ENCODE results near the gene IP6K2.
A peak's percentile ranks its signal among the peaks of the same experiment; 100 is the strongest.

The IP6K2 gene

DNA sequence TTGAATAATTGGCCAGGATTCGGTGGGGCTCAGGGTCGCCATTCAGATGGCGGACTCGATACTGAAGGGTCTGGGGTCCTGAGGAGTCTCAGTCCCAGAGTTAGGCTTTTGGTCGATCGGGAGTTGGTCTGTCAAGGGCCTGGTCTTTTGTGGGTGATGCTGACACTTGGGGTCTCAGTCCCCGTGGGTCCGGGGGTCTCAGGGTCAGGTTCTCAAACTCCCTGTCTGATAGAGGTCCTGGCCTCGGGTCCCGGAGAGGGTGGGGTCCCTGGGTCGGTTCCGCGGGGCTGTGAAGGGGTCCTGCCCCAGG is 31.8 kb downstream of the IP6K2 start:
- TF ChIP-seq, protein P1, sequence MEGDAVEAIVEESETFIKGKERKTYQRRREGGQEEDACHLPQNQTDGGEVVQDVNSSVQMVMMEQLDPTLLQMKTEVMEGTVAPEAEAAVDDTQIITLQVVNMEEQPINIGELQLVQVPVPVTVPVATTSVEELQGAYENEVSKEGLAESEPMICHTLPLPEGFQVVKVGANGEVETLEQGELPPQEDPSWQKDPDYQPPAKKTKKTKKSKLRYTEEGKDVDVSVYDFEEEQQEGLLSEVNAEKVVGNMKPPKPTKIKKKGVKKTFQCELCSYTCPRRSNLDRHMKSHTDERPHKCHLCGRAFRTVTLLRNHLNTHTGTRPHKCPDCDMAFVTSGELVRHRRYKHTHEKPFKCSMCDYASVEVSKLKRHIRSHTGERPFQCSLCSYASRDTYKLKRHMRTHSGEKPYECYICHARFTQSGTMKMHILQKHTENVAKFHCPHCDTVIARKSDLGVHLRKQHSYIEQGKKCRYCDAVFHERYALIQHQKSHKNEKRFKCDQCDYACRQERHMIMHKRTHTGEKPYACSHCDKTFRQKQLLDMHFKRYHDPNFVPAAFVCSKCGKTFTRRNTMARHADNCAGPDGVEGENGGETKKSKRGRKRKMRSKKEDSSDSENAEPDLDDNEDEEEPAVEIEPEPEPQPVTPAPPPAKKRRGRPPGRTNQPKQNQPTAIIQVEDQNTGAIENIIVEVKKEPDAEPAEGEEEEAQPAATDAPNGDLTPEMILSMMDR (conservative IDR thresholded peaks at IDR 0.05; ENCODE audit: control insufficient read depth, insufficient read depth, low read depth, low read length) = no peak
- DNase-seq (ENCODE audit: low read depth) = no peak
- H3K4me3 ChIP-seq (ENCODE audit: control insufficient read depth, low read depth, low read length) = peak overlapping the region; percentile 77

DNA sequence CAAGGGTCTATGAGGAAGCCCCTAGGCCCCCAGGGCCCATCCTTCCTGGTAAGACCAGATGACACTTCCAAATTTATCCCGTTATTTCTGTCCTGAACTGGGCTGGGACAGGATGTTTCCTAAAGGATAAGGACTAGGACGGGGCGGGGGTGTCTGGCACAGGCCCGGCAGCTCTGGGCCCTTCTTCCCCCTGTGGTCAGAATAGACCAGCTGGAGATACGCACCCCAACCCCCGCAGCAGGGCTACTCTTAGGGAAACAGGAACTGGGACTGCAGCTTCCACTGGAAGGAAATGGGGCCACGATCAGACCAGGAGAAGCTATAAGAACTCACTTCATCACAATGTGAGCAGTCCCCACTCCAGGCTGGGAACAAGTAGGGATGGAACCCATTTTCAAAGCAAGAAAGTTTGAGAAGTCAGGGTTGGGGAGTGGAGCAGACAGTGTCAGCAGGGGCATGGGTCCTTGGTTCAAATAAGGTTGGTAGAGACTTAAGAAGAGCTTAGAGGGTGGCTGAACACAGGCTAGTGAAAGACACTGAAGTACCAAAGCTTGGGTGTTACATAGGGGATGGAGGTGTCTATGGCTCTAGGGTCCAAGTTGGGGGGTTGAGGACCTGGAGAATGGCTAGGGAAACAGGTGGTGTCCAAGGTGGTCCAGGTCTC is 32.4 kb downstream of the IP6K2 start:
- peak overlapping the region; percentile 77 for H3K4me3 ChIP-seq (ENCODE audit: control insufficient read depth, low read depth, low read length)
- peak; percentile 39 for DNase-seq (ENCODE audit: low read depth)
- TF ChIP-seq, protein P1 (conservative IDR thresholded peaks at IDR 0.05; ENCODE audit: control insufficient read depth, insufficient read depth, low read depth, low read length) = no peak

DNA sequence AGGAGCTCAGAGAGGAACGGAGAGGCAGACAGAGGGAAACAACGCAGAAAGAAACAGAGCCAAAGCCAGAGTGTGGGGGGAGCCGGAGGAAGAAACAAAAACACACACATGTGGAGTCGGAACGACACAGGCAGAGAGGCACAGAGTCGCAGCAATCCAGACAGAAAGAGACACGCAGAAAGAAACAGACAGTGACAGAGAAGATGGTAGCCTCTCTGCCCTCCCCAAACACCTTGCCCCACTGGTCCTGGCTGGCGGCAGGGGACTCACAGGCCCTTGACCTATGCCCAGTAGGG is 33.0 kb downstream of the IP6K2 start:
- peak overlapping the region; percentile 77 for H3K4me3 ChIP-seq (ENCODE audit: control insufficient read depth, low read depth, low read length)
- TF ChIP-seq, protein P1 (conservative IDR thresholded peaks at IDR 0.05; ENCODE audit: control insufficient read depth, insufficient read depth, low read depth, low read length) = no peak
- no peak for DNase-seq (ENCODE audit: low read depth)

DNA sequence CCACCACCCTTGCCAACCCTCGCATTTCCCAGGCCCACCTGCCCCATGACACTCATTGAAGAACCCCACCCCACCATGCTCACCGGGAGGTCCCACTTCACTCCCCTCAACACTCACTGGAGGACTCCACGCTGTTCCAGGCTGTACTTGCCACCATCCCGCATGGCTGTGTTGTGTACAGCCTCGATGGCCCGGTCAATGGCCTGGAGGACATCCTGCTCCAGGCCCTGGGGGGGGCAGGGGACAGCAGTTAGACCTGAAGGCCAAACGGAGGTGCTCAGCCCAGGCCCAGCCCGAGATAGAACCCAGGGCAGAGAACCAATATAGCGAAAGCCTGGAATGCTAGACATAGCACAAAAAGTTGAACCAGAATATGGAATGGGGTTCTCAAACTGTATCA is 34.2 kb downstream of the IP6K2 start:
- no peak overlapping the region for H3K4me3 ChIP-seq (ENCODE audit: control insufficient read depth, low read depth, low read length)
- DNase-seq (ENCODE audit: low read depth) = no peak
- TF ChIP-seq, protein P1 (conservative IDR thresholded peaks at IDR 0.05; ENCODE audit: control insufficient read depth, insufficient read depth, low read depth, low read length) = no peak

DNA sequence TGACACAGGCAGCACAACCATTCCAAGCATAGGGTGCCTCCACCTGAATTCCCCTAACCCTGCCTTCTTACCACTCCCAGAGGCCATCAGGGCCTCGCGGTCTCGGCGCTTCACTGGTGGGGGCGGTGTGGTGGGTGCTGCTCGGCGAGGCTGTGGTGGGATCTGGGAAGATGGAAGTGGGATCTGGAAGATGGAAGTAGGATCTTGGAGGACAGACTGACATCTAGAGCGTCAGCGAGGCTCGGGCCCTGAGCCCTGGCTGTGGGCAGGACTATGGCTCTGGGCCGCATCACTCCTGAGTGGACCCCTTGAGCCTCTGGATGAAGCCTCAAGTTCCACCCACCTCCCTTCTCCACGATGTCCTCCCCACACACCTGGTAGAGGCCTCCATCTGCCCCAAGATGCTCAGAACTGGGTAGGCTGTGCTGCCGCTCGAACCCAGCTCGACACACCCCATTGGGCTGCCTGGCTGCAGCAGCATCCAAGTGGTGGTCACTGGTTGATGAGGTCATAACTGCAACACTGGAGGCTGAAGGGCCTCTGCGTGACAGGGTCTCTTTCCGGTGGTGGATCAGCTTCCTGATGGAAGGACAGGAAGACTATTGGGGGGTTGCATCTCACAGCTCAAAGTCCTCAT is 34.9 kb downstream of the IP6K2 start:
- DNase-seq (ENCODE audit: low read depth) = no peak
- no peak overlapping the region for H3K4me3 ChIP-seq (ENCODE audit: control insufficient read depth, low read depth, low read length)
- TF ChIP-seq, protein P1 (conservative IDR thresholded peaks at IDR 0.05; ENCODE audit: control insufficient read depth, insufficient read depth, low read depth, low read length) = no peak

DNA sequence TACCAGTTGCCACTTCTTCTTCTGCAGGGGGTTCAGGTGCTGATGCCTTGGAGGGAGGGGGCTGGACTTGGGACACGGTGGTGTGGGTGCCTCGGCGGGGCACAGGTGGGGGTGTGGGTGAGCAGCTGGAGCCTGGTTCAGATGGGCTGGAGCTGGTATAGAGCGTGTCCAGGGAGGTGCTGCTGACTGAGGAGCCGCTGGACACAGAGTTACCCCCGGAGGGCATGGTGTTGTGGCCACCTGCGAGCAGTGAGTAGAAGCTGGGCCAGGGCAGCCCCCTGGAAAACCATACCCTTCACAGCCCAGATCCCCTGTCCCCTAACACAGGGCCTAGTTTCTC is 35.5 kb downstream of the IP6K2 start:
- DNase-seq (ENCODE audit: low read depth) = no peak
- TF ChIP-seq, protein P1 (conservative IDR thresholded peaks at IDR 0.05; ENCODE audit: control insufficient read depth, insufficient read depth, low read depth, low read length) = no peak
- H3K4me3 ChIP-seq (ENCODE audit: control insufficient read depth, low read depth, low read length) = no peak overlapping the region
